ENCODE measurements around the gene GPAM.

GPAM gene

DNA sequence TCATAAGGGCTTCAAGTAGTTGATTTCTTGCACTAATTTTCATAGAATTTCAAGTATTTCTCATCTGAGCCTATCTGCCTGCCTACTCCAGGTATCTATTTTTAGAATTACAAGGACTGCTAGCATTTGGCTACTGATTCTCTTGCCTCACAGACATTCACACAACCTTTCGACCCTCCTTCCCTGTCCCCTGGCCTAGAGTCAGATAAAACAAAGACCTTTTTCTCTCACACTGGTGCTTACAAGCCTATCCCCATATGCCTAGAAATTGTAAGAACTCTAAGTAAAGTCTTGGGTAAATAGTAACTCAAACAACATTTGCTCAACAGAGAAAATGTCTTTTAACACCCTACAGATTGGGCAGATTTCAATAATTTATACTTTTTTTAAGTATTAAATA lies 6.3 kb downstream of the GPAM start:
- H3K4me3 ChIP-seq (ENCODE audit: low read depth, low read length), result no peak overlapping the region
- TF ChIP-seq, protein P1, sequence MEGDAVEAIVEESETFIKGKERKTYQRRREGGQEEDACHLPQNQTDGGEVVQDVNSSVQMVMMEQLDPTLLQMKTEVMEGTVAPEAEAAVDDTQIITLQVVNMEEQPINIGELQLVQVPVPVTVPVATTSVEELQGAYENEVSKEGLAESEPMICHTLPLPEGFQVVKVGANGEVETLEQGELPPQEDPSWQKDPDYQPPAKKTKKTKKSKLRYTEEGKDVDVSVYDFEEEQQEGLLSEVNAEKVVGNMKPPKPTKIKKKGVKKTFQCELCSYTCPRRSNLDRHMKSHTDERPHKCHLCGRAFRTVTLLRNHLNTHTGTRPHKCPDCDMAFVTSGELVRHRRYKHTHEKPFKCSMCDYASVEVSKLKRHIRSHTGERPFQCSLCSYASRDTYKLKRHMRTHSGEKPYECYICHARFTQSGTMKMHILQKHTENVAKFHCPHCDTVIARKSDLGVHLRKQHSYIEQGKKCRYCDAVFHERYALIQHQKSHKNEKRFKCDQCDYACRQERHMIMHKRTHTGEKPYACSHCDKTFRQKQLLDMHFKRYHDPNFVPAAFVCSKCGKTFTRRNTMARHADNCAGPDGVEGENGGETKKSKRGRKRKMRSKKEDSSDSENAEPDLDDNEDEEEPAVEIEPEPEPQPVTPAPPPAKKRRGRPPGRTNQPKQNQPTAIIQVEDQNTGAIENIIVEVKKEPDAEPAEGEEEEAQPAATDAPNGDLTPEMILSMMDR (IDR thresholded peaks at IDR 0.05; ENCODE audit: borderline replicate concordance, insufficient read depth, low read depth, low read length), result no peak

GRCh38 chr10:112176543-112176942 lies 7.0 kb downstream of the GPAM start:
- H3K4me3 ChIP-seq (ENCODE audit: low read depth, low read length), result no peak overlapping the region
- TF ChIP-seq, protein P1 (IDR thresholded peaks at IDR 0.05; ENCODE audit: borderline replicate concordance, insufficient read depth, low read depth, low read length), result no peak

- TF ChIP-seq, protein P1 (IDR thresholded peaks at IDR 0.05; ENCODE audit: borderline replicate concordance, insufficient read depth, low read depth, low read length), result no peak
- no peak overlapping the region for H3K4me3 ChIP-seq (ENCODE audit: low read depth, low read length)
These were observed 8.2 kb downstream of the GPAM start for GRCh38 chr10:112175409-112175808.

GRCh38 chr10:112173206-112173605 lies 10.4 kb downstream of the GPAM start:
- no peak overlapping the region for H3K4me3 ChIP-seq (ENCODE audit: low read depth, low read length)

GRCh38 chr10:112168733-112169132 lies 14.8 kb downstream of the GPAM start:
- no peak overlapping the region for H3K4me3 ChIP-seq (ENCODE audit: low read depth, low read length)
- TF ChIP-seq, protein P1 (IDR thresholded peaks at IDR 0.05; ENCODE audit: borderline replicate concordance, insufficient read depth, low read depth, low read length), result no peak

More at GRCh38 chr10:112173206-112173605, 10.4 kb downstream of the GPAM start:
- TF ChIP-seq, protein P1 (IDR thresholded peaks at IDR 0.05; ENCODE audit: borderline replicate concordance, insufficient read depth, low read depth, low read length), result no peak

DNA sequence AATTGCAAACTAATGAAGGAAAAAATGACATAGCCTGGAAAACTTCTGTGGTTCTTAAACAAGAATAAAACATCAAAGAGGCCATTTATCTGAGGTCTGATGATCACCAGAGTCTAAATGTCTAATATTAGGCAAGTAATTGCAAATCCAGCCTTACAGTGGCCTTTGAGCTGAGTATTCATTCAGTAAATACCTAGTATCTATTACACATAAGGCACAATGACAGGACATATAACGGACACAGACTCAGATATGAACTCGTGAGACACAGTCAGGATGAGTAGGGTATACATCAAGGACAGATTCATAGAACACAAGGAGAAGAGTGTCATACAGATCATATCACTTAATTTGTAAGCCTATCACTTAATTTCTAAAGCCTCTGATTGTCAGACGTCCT lies 16.8 kb downstream of the GPAM start:
- H3K4me3 ChIP-seq (ENCODE audit: low read depth, low read length), result no peak overlapping the region
- TF ChIP-seq, protein P1 (IDR thresholded peaks at IDR 0.05; ENCODE audit: borderline replicate concordance, insufficient read depth, low read depth, low read length), result no peak

GRCh38 chr10:112161757-112162518 lies 21.6 kb downstream of the GPAM start:
- no peak overlapping the region for H3K4me3 ChIP-seq (ENCODE audit: low read depth, low read length)
- TF ChIP-seq, protein P1 (IDR thresholded peaks at IDR 0.05; ENCODE audit: borderline replicate concordance, insufficient read depth, low read depth, low read length), result no peak

All from GM12875 (cell line).